KMS-11 (cell line): ENCODE data around the gene METAP1D.

Experiments
- H2AFZ ChIP-seq: fragments of 200-600 bp; sonication (generic); 2 replicates; pipeline ENCODE4 v1.6.1; 2016; ENCODE audit warnings: antibody characterized with exemption, mixed run types, low read depth
- H3K27ac ChIP-seq: fragments of 200-600 bp; sonication (generic); 2 replicates; pipeline ENCODE4 v1.6.1; 2016; ENCODE audit warnings: mild to moderate bottlenecking, mixed run types
- H3K27me3 ChIP-seq: fragments of 200-600 bp; sonication (generic); 2 replicates; pipeline ENCODE4 v1.6.1; 2017; ENCODE audit warnings: mild to moderate bottlenecking, low read depth, mixed run types, moderate library complexity; ENCODE audit not compliant: insufficient read depth
- H3K36me3 ChIP-seq: fragments of 200-600 bp; sonication (generic); 2 replicates; pipeline ENCODE4 v1.6.1; 2017; ENCODE audit warnings: mild to moderate bottlenecking, mixed run types; ENCODE audit not compliant: insufficient read depth
- H3K4me1 ChIP-seq: fragments of 200-600 bp; sonication (generic); 2 replicates; pipeline ENCODE4 v1.6.1; 2016; ENCODE audit warnings: mild to moderate bottlenecking, low read depth, mixed run types; ENCODE audit not compliant: poor library complexity, severe bottlenecking
- H3K4me2 ChIP-seq: fragments of 200-600 bp; sonication (generic); 2 replicates; pipeline ENCODE4 v1.7.0; 2016; ENCODE audit warnings: mild to moderate bottlenecking, mixed run types
- H3K4me3 ChIP-seq: fragments of 200-600 bp; sonication (generic); IDR thresholded peaks from 2 replicates; pipeline ENCODE4 v1.6.1; 2017; ENCODE audit warnings: low read depth, low read length, mixed read lengths; ENCODE audit not compliant: insufficient read depth
- H3K79me2 ChIP-seq: fragments of 200-600 bp; sonication (generic); 2 replicates; pipeline ENCODE4 v1.6.1; 2016; ENCODE audit warnings: low read depth, mixed run types; ENCODE audit not compliant: insufficient read depth
- H3K9ac ChIP-seq: fragments of 200-600 bp; sonication (generic); 2 replicates; pipeline ENCODE4 v1.6.1; 2016; ENCODE audit warnings: mild to moderate bottlenecking, mixed run types
- H4K20me1 ChIP-seq: fragments of 200-600 bp; sonication (generic); 2 replicates; pipeline ENCODE4 v1.6.1; 2016; ENCODE audit warnings: mild to moderate bottlenecking, mixed run types; ENCODE audit not compliant: insufficient read depth
- CTCF ChIP-seq: fragments of 200-600 bp; sonication (generic); conservative IDR thresholded peaks from 2 replicates; pipeline ENCODE4 v1.6.1; 2017; ENCODE audit warnings: low read depth, mild to moderate bottlenecking, antibody characterized with exemption, low read length, moderate library complexity, mixed read lengths

The METAP1D gene

GRCh38 chr2:172088245-172089004 lies 88.7 kb downstream of the METAP1D start:
- no peaks in the 10 kb centered on the region for H4K20me1 ChIP-seq
- H3K4me3 ChIP-seq: no peak overlapping the region
- no peak overlapping the region for H3K4me2 ChIP-seq
- H3K9ac ChIP-seq: no peak overlapping the region
- TF ChIP-seq CTCF: no peak
- H3K4me1 ChIP-seq: peaks cover 4% of the 10 kb centered on the region
- peaks cover 79% of the 10 kb centered on the region for H3K27me3 ChIP-seq
- no peaks in the 10 kb centered on the region for H3K79me2 ChIP-seq
- no peaks in the 10 kb centered on the region for H3K36me3 ChIP-seq
- no peak overlapping the region for H3K27ac ChIP-seq
- no peak overlapping the region for H2AFZ ChIP-seq

- Histone ChIP-seq H3K27ac (no peak overlapping the region), H3K79me2 (no peaks in the 10 kb centered on the region), H3K27me3 (peaks cover 80% of the 10 kb centered on the region), H4K20me1 (no peaks in the 10 kb centered on the region), H3K9ac (no peak overlapping the region), H3K36me3 (no peaks in the 10 kb centered on the region), H3K4me3 (no peak overlapping the region), H3K4me2 (no peak overlapping the region), H2AFZ (no peak overlapping the region), H3K4me1 (peaks cover 9% of the 10 kb centered on the region)
- TF ChIP-seq CTCF: no peak
Measured at GRCh38 chr2:172089005-172089504, 89.3 kb downstream of the METAP1D start.

GRCh38 chr2:172089633-172090032 lies 89.9 kb downstream of the METAP1D start:
- no peak overlapping the region for H3K9ac ChIP-seq
- no peaks in the 10 kb centered on the region for H3K36me3 ChIP-seq
- H3K4me1 ChIP-seq: peaks cover 7% of the 10 kb centered on the region
- TF ChIP-seq CTCF: no peak
- H2AFZ ChIP-seq: no peak overlapping the region
- H3K4me2 ChIP-seq: no peak overlapping the region
- H3K27me3 ChIP-seq: peaks cover 85% of the 10 kb centered on the region
- no peak overlapping the region for H3K4me3 ChIP-seq
- H3K27ac ChIP-seq: no peak overlapping the region
- H4K20me1 ChIP-seq: no peaks in the 10 kb centered on the region
- H3K79me2 ChIP-seq: no peaks in the 10 kb centered on the region

- H3K9ac ChIP-seq: no peak overlapping the region
- no peak for TF ChIP-seq CTCF
- H3K79me2 ChIP-seq: no peaks in the 10 kb centered on the region
- H3K4me2 ChIP-seq: no peak overlapping the region
- H3K4me1 ChIP-seq: peaks cover 7% of the 10 kb centered on the region
- H3K27ac ChIP-seq: no peak overlapping the region
- no peak overlapping the region for H2AFZ ChIP-seq
- no peak overlapping the region for H3K4me3 ChIP-seq
- no peaks in the 10 kb centered on the region for H3K36me3 ChIP-seq
- H3K27me3 ChIP-seq: peaks cover 92% of the 10 kb centered on the region
- H4K20me1 ChIP-seq: no peaks in the 10 kb centered on the region
Measured at GRCh38 chr2:172090044-172090961, 90.5 kb downstream of the METAP1D start.
